LNCAP (cell line): Measurements from ENCODE around the gene HDAC11.

ENCODE experiments used
- TF ChIP-seq, protein P1 (sequence below): fragments of 450-650 bp; IDR thresholded peaks from 2 replicates; pipeline ENCODE4 v1.5.1; 2017; ENCODE audit warnings: mild to moderate bottlenecking

HDAC11 gene

GRCh38 chr3:13533885-13534301, 53.8 kb downstream of the HDAC11 start:
- TF ChIP-seq, protein P1, sequence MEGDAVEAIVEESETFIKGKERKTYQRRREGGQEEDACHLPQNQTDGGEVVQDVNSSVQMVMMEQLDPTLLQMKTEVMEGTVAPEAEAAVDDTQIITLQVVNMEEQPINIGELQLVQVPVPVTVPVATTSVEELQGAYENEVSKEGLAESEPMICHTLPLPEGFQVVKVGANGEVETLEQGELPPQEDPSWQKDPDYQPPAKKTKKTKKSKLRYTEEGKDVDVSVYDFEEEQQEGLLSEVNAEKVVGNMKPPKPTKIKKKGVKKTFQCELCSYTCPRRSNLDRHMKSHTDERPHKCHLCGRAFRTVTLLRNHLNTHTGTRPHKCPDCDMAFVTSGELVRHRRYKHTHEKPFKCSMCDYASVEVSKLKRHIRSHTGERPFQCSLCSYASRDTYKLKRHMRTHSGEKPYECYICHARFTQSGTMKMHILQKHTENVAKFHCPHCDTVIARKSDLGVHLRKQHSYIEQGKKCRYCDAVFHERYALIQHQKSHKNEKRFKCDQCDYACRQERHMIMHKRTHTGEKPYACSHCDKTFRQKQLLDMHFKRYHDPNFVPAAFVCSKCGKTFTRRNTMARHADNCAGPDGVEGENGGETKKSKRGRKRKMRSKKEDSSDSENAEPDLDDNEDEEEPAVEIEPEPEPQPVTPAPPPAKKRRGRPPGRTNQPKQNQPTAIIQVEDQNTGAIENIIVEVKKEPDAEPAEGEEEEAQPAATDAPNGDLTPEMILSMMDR: no peak

DNA sequence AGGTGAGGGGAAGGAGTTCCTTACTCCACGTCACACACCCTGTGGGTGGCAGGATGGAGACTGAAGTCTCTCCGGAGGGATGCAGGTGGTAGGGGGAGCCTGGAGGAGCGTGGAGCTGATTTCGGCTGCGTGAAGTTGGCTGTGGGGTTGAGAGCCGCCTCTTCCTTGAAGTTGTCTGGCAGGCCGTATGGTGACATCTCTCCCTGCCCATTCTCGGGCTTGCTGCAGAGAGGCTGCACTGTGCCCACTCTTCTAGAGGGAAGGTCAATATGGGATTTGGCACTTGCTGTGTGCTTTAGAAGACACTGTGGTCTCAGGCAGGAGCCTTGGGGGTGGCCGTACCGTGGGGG, 55.4 kb downstream of the HDAC11 start:
- TF ChIP-seq, protein P1: no peak

DNA sequence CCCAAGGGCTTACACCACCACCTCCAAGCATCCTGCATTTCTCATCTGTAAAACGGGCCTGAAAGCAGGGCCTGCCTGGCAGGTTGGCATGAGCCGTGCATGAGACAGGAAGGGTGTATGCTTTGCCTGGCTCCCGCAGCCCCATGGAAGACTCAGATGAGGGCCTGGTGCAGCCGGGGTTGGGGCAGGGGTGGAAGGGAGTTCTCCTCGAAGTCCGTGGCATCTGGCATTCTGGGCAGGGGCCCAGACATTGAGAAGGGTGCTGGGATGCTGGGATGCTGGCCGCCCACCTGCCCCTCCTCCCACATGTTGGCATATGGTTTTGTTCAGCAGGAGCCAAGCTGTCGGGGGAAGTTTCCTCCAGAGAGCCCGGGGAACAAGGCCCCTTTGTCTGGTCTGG, 55.8 kb downstream of the HDAC11 start:
- TF ChIP-seq, protein P1: no peak

- TF ChIP-seq, protein P1: no peak
These were observed 56.3 kb downstream of the HDAC11 start for GRCh38 chr3:13536432-13536831.

DNA sequence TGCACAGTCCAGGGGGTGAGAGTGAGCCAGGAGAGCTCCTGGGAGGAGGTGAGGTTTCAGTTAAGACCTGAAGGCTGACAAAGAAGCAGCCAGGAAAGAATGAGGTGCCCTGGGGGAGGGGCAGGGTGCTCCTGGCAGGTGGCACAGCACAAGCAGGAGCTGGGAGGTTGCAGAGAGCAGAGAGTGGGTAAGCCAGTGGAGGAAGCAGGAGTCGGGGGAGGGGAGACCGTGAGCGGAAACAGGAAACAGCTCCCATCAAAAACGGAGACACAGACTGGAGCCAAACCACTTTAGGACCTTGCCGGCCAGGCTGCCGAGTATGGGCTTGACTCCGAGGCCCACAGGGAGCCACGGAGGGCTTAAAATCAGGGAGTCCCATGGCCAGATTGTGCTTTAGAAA, 56.7 kb downstream of the HDAC11 start:
- TF ChIP-seq, protein P1: no peak

DNA sequence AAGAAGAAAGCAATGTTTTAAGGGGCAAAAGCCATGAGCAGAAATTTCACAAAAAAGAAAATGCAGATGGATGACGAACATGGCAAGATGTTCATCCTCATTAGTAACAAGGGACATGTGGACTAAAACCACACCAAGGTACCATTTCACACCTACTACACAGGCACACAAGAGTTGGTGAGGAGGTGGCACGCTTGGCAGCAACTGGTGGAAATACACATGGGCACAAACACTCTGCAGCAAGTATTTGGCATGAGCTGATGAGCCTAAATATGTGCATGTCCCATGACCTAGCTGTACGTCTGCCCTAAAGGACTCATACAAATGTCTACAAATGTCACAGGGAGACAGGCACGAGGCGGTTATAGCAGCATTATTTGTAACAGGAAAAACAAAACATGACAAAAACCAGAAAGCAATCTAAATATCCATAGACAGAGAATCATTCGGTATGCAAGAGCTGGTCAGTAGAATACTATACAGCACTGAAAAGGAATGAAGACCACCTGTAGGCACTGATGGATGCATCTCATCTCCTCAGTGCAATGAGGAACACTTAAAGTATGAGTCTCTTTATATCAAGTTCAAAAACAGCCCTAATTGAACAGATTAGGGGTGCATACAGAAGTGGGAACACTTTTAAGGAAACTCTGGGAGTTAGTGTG, 57.3 kb downstream of the HDAC11 start:
- TF ChIP-seq, protein P1: no peak

- TF ChIP-seq, protein P1: no peak
These were observed 57.8 kb downstream of the HDAC11 start for GRCh38 chr3:13537909-13538296.
